Activated CD4-positive, alpha-beta T cell treated with anti-CD3 and anti-CD28 coated beads, Interleukin-2, amount 50 U/mL, for 48 hours (primary cell): ENCODE measurements around the gene SPCS1.
"Not testable (repeated sequence)": the region's sequence is repeated elsewhere in the genome, so short reads cannot be mapped to it uniquely, and the experiment has no call there.

Experiments used
- DNase-seq, 2 experiments: peaks; one replicate each; pipeline ENCODE4 v3.0.0-alpha.2; 2020

The SPCS1 gene

GRCh38 chr3:52695798-52696671 lies 9.9 kb upstream of the SPCS1 start:
- DNase-seq, result peak in 1 of 2 experiments; percentile 1

GRCh38 chr3:52696830-52697631 lies 8.9 kb upstream of the SPCS1 start:
- DNase-seq, result peak in 1 of 2 experiments; percentile 1

DNA sequence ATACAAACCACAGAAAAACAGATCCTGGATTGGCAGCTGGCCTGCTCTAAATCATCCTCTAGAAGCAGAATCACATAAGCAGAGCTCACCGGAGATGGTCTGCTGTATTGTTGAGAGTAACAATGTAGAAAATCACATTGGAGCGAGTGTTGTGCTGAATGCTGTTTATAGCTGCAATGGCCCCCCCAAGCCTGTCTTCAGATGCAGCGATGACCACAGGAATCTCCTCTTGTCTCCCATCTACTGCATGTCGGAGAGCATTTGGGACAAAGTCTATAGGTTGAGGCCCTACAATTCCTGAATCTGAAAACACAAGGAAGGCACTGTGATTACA lies 8.3 kb upstream of the SPCS1 start:
- DNase-seq, result peak in 1 of 2 experiments; percentile 2

- DNase-seq, result no peak
Measured at GRCh38 chr3:52703341-52703740, 2.6 kb upstream of the SPCS1 start.

GRCh38 chr3:52704611-52705437 lies 1.1 kb upstream of the SPCS1 start:
- DNase-seq, result peak in 1 of 2 experiments; percentile 23

GRCh38 chr3:52705438-52705687 lies 543 bp upstream of the SPCS1 start:
- DNase-seq, result no peak

GRCh38 chr3:52707585-52707984 lies 1.7 kb downstream of the SPCS1 start:
- no peak for DNase-seq

GRCh38 chr3:52710512-52710911 lies 4.6 kb downstream of the SPCS1 start:
- DNase-seq, result no peak

DNA sequence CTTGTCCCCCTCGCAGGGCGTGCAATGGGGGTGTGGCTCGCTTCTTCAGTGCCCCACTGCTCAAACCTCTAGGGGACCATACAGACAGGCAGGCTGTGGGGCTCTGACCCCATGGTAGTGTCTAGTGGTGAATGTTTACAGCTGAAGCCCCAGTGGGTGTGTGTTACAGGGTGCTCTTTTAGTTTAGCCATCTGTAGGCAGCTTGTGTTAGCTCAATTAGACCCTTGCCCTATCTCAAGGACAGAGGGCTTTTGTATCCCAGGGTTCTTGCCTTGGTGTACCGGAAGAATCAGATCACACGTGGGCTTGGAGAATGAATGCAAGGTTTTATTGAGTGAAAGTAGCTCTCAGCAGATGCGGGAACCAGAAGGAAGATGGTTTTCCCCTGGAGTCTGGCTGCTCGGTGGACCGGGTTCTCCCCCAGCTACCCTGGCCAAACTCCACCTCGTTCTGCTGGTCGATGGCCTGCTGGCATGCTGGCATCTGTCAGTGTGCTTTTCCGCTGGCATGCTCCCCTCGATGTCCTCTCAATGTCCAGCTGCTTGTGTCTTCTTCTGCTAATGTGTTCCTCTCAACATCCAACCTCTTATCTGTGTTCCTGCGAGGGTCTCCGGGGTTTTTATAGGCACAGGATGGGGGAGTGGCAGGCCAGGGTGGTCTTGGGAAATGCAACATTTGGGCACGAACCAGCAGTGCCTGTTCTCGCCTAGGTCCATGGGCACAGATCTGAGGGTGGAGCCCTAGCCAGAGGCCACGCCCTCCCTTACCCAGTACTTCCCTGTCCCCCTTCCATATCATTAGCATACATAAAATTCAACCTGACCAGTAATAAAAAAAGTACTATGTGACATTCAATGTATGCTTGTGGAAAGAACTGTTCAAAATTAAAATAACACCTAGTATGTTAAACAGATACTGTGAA lies 6.6 kb downstream of the SPCS1 start:
- DNase-seq, result no peak

DNA sequence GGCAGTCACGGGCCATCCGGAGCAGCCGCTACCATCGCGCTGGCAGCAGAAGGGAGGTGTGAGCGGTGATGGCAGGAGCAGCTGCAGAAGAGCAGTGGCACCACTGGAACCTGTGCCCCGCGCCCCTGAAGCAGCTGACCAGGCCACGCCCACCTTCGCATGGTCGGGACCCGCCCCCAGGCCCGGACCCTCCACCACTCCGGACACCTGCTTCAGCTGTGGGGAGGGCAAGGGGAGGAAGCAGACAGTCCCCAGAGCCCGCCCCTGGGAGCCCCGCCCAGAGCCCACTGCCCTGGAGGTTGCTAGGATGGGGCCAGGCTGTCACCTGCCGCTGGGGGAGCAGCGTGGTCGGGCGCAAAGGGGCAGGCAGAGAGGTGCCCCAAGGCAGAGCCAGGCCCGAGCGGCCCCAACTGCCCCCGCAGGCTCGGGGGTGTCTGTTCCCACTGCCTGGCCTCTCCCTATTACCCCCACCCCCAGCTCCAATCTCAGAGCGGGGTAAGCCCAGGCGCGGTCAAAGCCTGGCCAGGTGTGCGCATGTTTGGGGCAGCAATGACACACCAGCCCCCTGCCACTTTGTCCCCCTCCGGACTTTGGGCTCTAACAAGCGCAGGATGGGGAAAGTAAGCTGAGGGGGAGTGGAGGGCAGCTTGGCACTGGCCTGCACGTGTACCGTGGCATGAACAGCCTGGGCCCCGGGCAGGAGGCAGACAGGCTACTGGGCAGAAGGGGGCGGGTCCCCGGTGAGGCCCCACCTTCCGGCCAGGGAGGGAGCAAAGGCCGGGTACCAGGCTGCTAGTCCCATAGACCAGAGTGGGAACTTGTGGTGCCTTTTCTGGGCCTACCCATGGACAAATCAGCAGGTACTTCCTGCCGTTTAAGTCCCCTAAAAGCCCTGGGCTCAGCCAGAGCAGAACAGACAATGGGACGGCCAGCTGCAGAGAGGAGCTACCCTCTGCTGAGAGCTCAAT lies 8.7 kb downstream of the SPCS1 start:
- no peak for DNase-seq

GRCh38 chr3:52715714-52716305 lies 9.9 kb downstream of the SPCS1 start:
- no peak for DNase-seq

- DNase-seq, result no peak
Measured at GRCh38 chr3:52719618-52720017, 13.7 kb downstream of the SPCS1 start.

GRCh38 chr3:52721002-52721729 lies 15.3 kb downstream of the SPCS1 start:
- DNase-seq, result no peak

DNA sequence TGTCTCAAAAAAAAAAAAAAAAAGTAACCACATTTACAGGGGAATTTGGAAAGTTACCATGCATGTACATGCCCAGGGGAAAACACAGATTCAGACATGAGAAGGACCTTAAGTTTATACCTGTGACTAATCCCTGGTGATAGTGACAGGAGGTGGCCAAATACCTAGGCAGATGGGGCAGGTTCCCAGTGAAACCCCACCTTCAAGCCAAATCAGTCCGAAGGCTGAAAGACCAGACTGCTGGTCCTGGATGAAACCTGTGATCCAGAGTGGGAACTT lies 15.8 kb downstream of the SPCS1 start:
- DNase-seq, result no peak

DNA sequence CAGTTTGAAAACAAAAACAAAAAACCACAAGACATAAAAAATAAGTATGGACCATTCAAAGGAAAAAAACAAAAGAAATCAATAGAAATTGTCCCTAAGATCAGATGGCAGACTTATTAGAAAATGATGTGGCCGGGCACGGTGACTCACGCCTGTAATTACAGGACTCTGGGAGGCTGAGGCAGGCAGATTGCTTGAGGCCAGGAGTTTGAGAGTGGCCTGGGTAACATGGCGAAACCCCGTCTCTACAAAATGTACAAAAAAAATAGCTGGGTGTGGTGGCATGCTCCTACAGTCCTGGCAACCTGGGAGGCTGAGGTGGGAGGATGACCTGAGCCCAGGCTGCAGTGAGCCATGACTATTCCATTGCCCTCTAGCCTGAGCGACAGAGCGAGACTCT lies 16.6 kb downstream of the SPCS1 start:
- no peak for DNase-seq

GRCh38 chr3:52723935-52724334 lies 18.0 kb downstream of the SPCS1 start:
- DNase-seq, result no peak

DNA sequence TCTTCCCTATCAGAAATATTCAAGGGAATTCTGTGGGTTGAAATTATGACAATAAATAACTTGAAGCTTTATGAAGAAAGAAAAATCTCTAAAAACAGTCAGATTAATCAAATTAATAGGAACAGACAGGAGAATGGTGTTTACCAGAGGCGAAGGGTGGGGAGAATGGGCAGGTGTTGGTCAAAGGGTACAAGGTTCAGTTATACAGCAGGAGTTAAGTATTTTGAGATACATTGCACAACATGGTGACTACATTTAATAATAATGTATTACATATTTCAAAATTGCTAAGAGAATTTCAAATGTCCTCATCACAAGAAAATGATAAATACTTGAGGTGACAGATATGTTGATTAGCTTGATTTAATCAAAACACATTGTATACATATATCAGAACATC lies 18.6 kb downstream of the SPCS1 start:
- no peak for DNase-seq

DNA sequence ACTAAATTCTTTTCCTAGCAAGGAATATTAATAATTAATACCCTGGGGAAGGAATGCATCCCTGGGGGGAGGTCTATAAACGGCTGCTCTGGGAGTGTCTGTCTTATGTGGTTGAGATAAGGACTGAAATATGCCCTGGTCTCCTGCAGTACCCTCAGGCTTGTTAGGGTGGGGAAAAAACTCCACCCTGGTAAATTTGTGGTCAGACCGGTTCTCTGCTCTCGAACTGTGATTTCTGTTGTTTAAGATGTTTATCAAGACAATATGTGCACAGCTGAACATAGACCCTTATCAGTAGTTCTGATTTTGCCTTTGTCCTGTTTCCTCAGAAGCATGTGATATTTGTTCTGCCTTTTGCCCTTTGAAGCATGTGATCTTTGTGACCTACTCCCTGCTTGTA lies 22.8 kb downstream of the SPCS1 start:
- DNase-seq, result not testable (repeated sequence)

- no peak for DNase-seq
Measured at GRCh38 chr3:52730681-52731080, 24.8 kb downstream of the SPCS1 start.

GRCh38 chr3:52731590-52731989 lies 25.7 kb downstream of the SPCS1 start:
- no peak for DNase-seq
